H1 (cell line): Measurements from ENCODE around the gene DFFA. TPM values are rescaled to one million over a fixed set of nuclear protein-coding genes. Genes with fewer than 3 reads are reported as not detected.

ENCODE experiments used
- CTCF ChIA-PET: fragments of 300-600 bp; sonication (Branson Sonifier 250); formaldehyde crosslinking; loops from one replicate; lab custom pipeline; 2021; ENCODE audit not compliant: partially characterized antibody; lab: Charles Lee
- POLR2A ChIA-PET: fragments of 300-600 bp; sonication (Branson Sonifier 250); formaldehyde crosslinking; loops from one replicate; lab custom pipeline; 2021; ENCODE audit warnings: inconsistent platforms; ENCODE audit not compliant: partially characterized antibody; lab: Charles Lee
- DNase-seq, 2 experiments: peaks; one replicate each; pipeline versions ENCODE4 v3.0.0 to v3.0.0-alpha.2; 2010 to 2022; ENCODE audit warnings: low spot score in 2 of 2, low read depth in 1 of 2, mixed read lengths in 1 of 2
- FAIRE-seq: peaks from 2 replicates; lab custom pipeline; 2011; peaks lifted over from hg19 to GRCh38; lab: Jason Lieb, UNC
- H2AFZ ChIP-seq: 2 replicates; pipeline ENCODE4 v1.8.1; 2012; ENCODE audit warnings: low read length, inconsistent platforms
- H2AK5ac ChIP-seq: 2 replicates; pipeline ENCODE4 v1.6.1; 2013; ENCODE audit warnings: low read depth, low read length
- H2BK120ac ChIP-seq: replicated peaks from 2 replicates; pipeline ENCODE3; 2013; ENCODE audit warnings: low read depth, low read length, inconsistent platforms
- H2BK12ac ChIP-seq: 2 replicates; pipeline ENCODE4 v1.6.1; 2013; ENCODE audit warnings: low read depth, low read length
- H2BK15ac ChIP-seq: 2 replicates; pipeline ENCODE4 v1.6.1; 2013; ENCODE audit warnings: low read length
- H2BK20ac ChIP-seq: 2 replicates; pipeline ENCODE4 v1.6.1; 2013; ENCODE audit warnings: low read length
- H2BK5ac ChIP-seq: 2 replicates; pipeline ENCODE4 v1.6.1; 2013; ENCODE audit warnings: low read depth, low read length
- H3K14ac ChIP-seq: 2 replicates; pipeline ENCODE4 v1.6.1; 2013; ENCODE audit warnings: inconsistent platforms; ENCODE audit not compliant: insufficient read length
- H3K18ac ChIP-seq: 2 replicates; pipeline ENCODE4 v1.6.1; 2013; ENCODE audit warnings: low read length; ENCODE audit errors: extremely low read depth
- H3K23ac ChIP-seq: 2 replicates; pipeline ENCODE4 v1.6.1; 2013; ENCODE audit warnings: inconsistent platforms; ENCODE audit not compliant: insufficient read length
- H3K23me2 ChIP-seq: 2 replicates; pipeline ENCODE4 v1.6.1; 2013; ENCODE audit warnings: low read depth, low read length
- H3K27ac ChIP-seq: 2 replicates; pipeline ENCODE4 v1.6.1; 2011; ENCODE audit warnings: low read depth, low read length, inconsistent platforms
- H3K27me3 ChIP-seq, 4 experiments: replicated peaks in 1 of 4; 1 replicate in 1 of 4; 2 replicates in 3 of 4; pipeline versions ENCODE4 v1.6.1 to v1.8.1; 2011 to 2013; ENCODE audit warnings: low read length in 3 of 4, mild to moderate bottlenecking in 3 of 4, inconsistent platforms in 2 of 4, mixed read lengths in 2 of 4, moderate library complexity in 1 of 4; ENCODE audit not compliant: control insufficient read depth in 3 of 4, insufficient read depth in 3 of 4; ENCODE audit errors: extremely low read depth in 1 of 4
- H3K36me3 ChIP-seq, 4 experiments: 2 replicates each; pipeline versions ENCODE4 v1.6.1 to v1.8.1; 2011 to 2013; ENCODE audit warnings: mild to moderate bottlenecking in 4 of 4, low read length in 3 of 4, moderate library complexity in 2 of 4, control low read depth in 1 of 4, inconsistent platforms in 1 of 4; ENCODE audit not compliant: insufficient read depth in 4 of 4, control insufficient read depth in 2 of 4
- H3K4ac ChIP-seq: replicated peaks from 2 replicates; pipeline ENCODE3; 2013; ENCODE audit warnings: low read length, low read depth, mixed read lengths, inconsistent platforms; ENCODE audit not compliant: insufficient read length
- H3K4me1 ChIP-seq, 4 experiments: replicated peaks in 1 of 4; 1 replicate in 1 of 4; 2 replicates in 3 of 4; pipeline versions ENCODE4 v1.6.1 to v1.8.1; 2011 to 2013; ENCODE audit warnings: low read length in 3 of 4, inconsistent platforms in 2 of 4, mixed read lengths in 1 of 4; ENCODE audit not compliant: insufficient read depth in 4 of 4, control insufficient read depth in 3 of 4
- H3K4me2 ChIP-seq, 2 experiments: 2 replicates each; pipeline versions ENCODE4 v1.6.1 to v1.8.1; 2011 to 2013; ENCODE audit warnings: low read depth in 2 of 2, low read length in 2 of 2, control low read depth in 1 of 2, inconsistent platforms in 1 of 2, mild to moderate bottlenecking in 1 of 2; ENCODE audit not compliant: insufficient read depth in 1 of 2
- H3K4me3 ChIP-seq, 4 experiments: fragments of 200-600, 300-600 bp in 1 of 4; sonication (generic), shearing (Covaris generic), sonication (Bioruptor Twin) in 1 of 4; 2 replicates each; pipeline versions ENCODE4 v1.5.1 to v1.8.1; 2011 to 2016; ENCODE audit warnings: low read length in 4 of 4, low read depth in 3 of 4, control low read depth in 2 of 4, inconsistent platforms in 2 of 4, mild to moderate bottlenecking in 2 of 4, mixed read lengths in 1 of 4, moderate library complexity in 1 of 4; ENCODE audit not compliant: insufficient read depth in 2 of 4; ENCODE audit errors: extremely low read depth in 1 of 4
- H3K56ac ChIP-seq: replicated peaks from 2 replicates; pipeline ENCODE3; 2013; ENCODE audit warnings: low read depth, mild to moderate bottlenecking, mixed read lengths, low read length, inconsistent platforms; ENCODE audit not compliant: insufficient read length
- H3K79me1 ChIP-seq: 2 replicates; pipeline ENCODE4 v1.6.1; 2013; ENCODE audit warnings: low read depth, low read length, control low read depth
- H3K79me2 ChIP-seq, 2 experiments: 2 replicates each; pipeline versions ENCODE4 v1.6.1 to v1.8.1; 2012 to 2013; ENCODE audit warnings: low read length in 2 of 2, mild to moderate bottlenecking in 2 of 2, inconsistent platforms in 1 of 2; ENCODE audit not compliant: insufficient read depth in 2 of 2, control insufficient read depth in 1 of 2
- H3K9ac ChIP-seq, 4 experiments: replicated peaks in 1 of 4; 1 replicate in 1 of 4; 2 replicates in 3 of 4; pipeline versions ENCODE4 v1.6.1 to v1.8.1; 2011 to 2013; ENCODE audit warnings: low read depth in 3 of 4, low read length in 3 of 4, control low read depth in 2 of 4, mild to moderate bottlenecking in 2 of 4, moderate library complexity in 2 of 4, inconsistent platforms in 1 of 4; ENCODE audit errors: extremely low read depth in 1 of 4
- H3K9me3 ChIP-seq, 2 experiments: 2 replicates each; pipeline versions ENCODE4 v1.6.1 to v1.8.1; 2012 to 2013; ENCODE audit warnings: mild to moderate bottlenecking in 2 of 2, moderate library complexity in 2 of 2, control low read depth in 1 of 2, inconsistent platforms in 1 of 2, low read depth in 1 of 2, low read length in 1 of 2, mixed read lengths in 1 of 2; ENCODE audit not compliant: insufficient read depth in 2 of 2
- H4K20me1 ChIP-seq, 2 experiments: replicated peaks in 1 of 2; 2 replicates each; pipeline versions ENCODE3 to v1.8.1; 2011 to 2013; ENCODE audit warnings: inconsistent platforms in 2 of 2, low read length in 2 of 2, mild to moderate bottlenecking in 1 of 2; ENCODE audit not compliant: insufficient read depth in 2 of 2, control insufficient read depth in 1 of 2
- H4K5ac ChIP-seq: 2 replicates; pipeline ENCODE4 v1.6.1; 2013; ENCODE audit warnings: low read length, low read depth, mixed read lengths, inconsistent platforms; ENCODE audit not compliant: insufficient read length
- H4K8ac ChIP-seq: 2 replicates; pipeline ENCODE4 v1.8.0; 2013; ENCODE audit warnings: mild to moderate bottlenecking, moderate library complexity, low read length, inconsistent platforms; ENCODE audit not compliant: insufficient read depth; ENCODE audit errors: extremely low read depth
- H4K91ac ChIP-seq: replicated peaks from 2 replicates; pipeline ENCODE3; 2013; ENCODE audit warnings: low read length, mixed read lengths, inconsistent platforms; ENCODE audit not compliant: insufficient read length
- BCL11A ChIP-seq, 2 experiments: IDR thresholded peaks; one replicate each; pipeline ENCODE4 v1.6.1; 2011; ENCODE audit warnings: low read depth in 2 of 2, low read length in 2 of 2, mild to moderate bottlenecking in 2 of 2
- CHD2 ChIP-seq: IDR thresholded peaks from 2 replicates; pipeline ENCODE4 v1.6.1; 2012; ENCODE audit warnings: low read length, improper control_type of control experiment
- POLR2A ChIP-seq, 2 experiments: IDR thresholded peaks; 1 replicate in 1 of 2; 2 replicates in 1 of 2; pipeline ENCODE4 v1.6.1; 2011; ENCODE audit warnings: low read depth in 2 of 2, low read length in 2 of 2, mild to moderate bottlenecking in 2 of 2; ENCODE audit errors: control extremely low read depth in 1 of 2
- RAD21 ChIP-seq, 2 experiments: IDR thresholded peaks in 1 of 2; conservative IDR thresholded peaks in 1 of 2; 2 replicates each; pipeline ENCODE4 v1.6.1; 2011; ENCODE audit warnings: low read depth in 2 of 2, low read length in 2 of 2, improper control_type of control experiment in 1 of 2, inconsistent platforms in 1 of 2, mild to moderate bottlenecking in 1 of 2, moderate library complexity in 1 of 2
- ZNF274 ChIP-seq: IDR thresholded peaks from 2 replicates; pipeline ENCODE4 v1.7.0; 2012; ENCODE audit warnings: low read length, borderline replicate concordance; ENCODE audit errors: extremely low read depth
- WGBS, 2 experiments: shearing (Covaris generic) in 1 of 2; methylation state at CpG; one replicate each; pipeline versions ENCODE4 v1.1.6 to v1.1.7; 2013 to 2015; ENCODE audit warnings: low lambda C conversion rate in 2 of 2, mixed read lengths in 2 of 2, inconsistent platforms in 1 of 2, low coverage in 1 of 2, missing lambda C conversion rate in 1 of 2; ENCODE audit not compliant: insufficient replicate concordance in 2 of 2, insufficient coverage in 1 of 2, insufficient read length in 1 of 2; ENCODE audit errors: extremely low coverage in 1 of 2, missing lambda C conversion rate in 1 of 2; 5-methylcytosine and 5-hydroxymethylcytosine counted together
- polyA plus RNA-seq, 7 experiments: library from polyadenylated mRNA; depleted of rRNA in 3 of 7; stranded (reverse) in 5 of 7; unstranded in 2 of 7; fragments of >200 nt in 5 of 7; fragments of 200-250 nt in 2 of 7; gene quantifications; 1 replicate in 5 of 7; 2 replicates in 1 of 7; 4 replicates in 1 of 7; pipeline versions ENCODE4 v1.2.1 to v1.2.3, GENCODE V29; 2011 to 2013; ENCODE audit warnings: missing spikeins in 2 of 7, mixed read lengths in 2 of 7
- total RNA-seq: library from RNA; stranded (reverse); fragmentation: NEBNext Ultra II Directional; extraction: Animal tissue kit (Norgen Biotek cat#: 25700); gene quantifications from 2 replicates; pipeline ENCODE4 v1.2.1, GENCODE V29; 2021

Gene DFFA
- total and polyA plus RNA-seq, 2 of the 8 experiments (the other 6 are each of a cell fraction or from before 2014, with no cell fraction given), result 34.3 to 79.9 TPM

GRCh38 chr1:10470043-10470442 lies 2.3 kb downstream of the DFFA start:
- no peak overlapping the region for H2AFZ ChIP-seq
- no peak overlapping the region for H4K91ac ChIP-seq
- H3K4me3 ChIP-seq, result no peak overlapping the region
- H3K4me2 ChIP-seq, result no peak overlapping the region
- no peak overlapping the region for H2BK5ac ChIP-seq
- peaks cover 8 to 40% (median 32%) of the 10 kb centered on the region in 4 experiments for H3K36me3 ChIP-seq
- ChIA-PET CTCF (no interaction called here), POLR2A (interaction anchor here (5.1 kb wide), 1 partner anchor 13 kb away, joined by 67 read pairs; no protein-coding TSS in a partner anchor)
- WGBS, 2 experiments, result 98% methylated on average over 4 of the region's 4 CpGs; no CpG with 5 or more reads in 1 of the 2 experiments
- no peaks in the 10 kb centered on the region; a peak in 2 of 7 replicates for H3K4me1 ChIP-seq
- no peak overlapping the region for H4K8ac ChIP-seq
- H2BK120ac ChIP-seq, result no peak overlapping the region
- H3K79me1 ChIP-seq, result no peaks in the 10 kb centered on the region; the same call in 1 of the 2 replicates
- peaks cover 9% of the 10 kb centered on the region for H3K23me2 ChIP-seq
- no peaks in the 10 kb centered on the region for H3K9me3 ChIP-seq
- no peak overlapping the region for H3K14ac ChIP-seq
- H3K4ac ChIP-seq, result no peak overlapping the region
- TF ChIP-seq BCL11A (IDR thresholded peaks at IDR 0.05; ENCODE audit: low read depth in 2 of 2, low read length in 2 of 2) (no peak), CHD2 (no peak), POLR2A (IDR thresholded peaks at IDR 0.05; ENCODE audit: control extremely low read depth in 1 of 2, low read depth in 2 of 2, low read length in 2 of 2) (no peak), RAD21 (IDR thresholded peaks at IDR 0.05 in 1 of 2, conservative IDR thresholded peaks at IDR 0.05 in 1 of 2; ENCODE audit: low read depth in 2 of 2, low read length in 2 of 2) (no peak), ZNF274 (no peak)
- no peak overlapping the region for H2BK15ac ChIP-seq
- peaks cover 0 to 14% of the 10 kb centered on the region in 2 experiments; a peak in 2 of 4 replicates for H3K79me2 ChIP-seq
- DNase-seq (no peak), FAIRE-seq (no peak)
- H3K23ac ChIP-seq, result no peak overlapping the region
- no peak overlapping the region for H2AK5ac ChIP-seq
- no peak overlapping the region for H3K56ac ChIP-seq
- H2BK20ac ChIP-seq, result no peak overlapping the region
- H2BK12ac ChIP-seq, result no peak overlapping the region
- H4K20me1 ChIP-seq, result peaks cover 2 to 7% of the 10 kb centered on the region in 2 experiments
- H3K18ac ChIP-seq, result no peak overlapping the region
- H3K9ac ChIP-seq, result no peak overlapping the region
- H4K5ac ChIP-seq, result no peak overlapping the region
- H3K27ac ChIP-seq, result no peak overlapping the region
- no peaks in the 10 kb centered on the region for H3K27me3 ChIP-seq
